ENCODE data around the gene SLC22A16. TPM values are rescaled to one million over a fixed set of nuclear protein-coding genes. Genes with fewer than 3 reads are reported as not detected.

SLC22A16 gene
- total and polyA plus RNA-seq, 2 of the 8 experiments (the other 6 are each of a cell fraction or from before 2014, with no cell fraction given) = not detected

DNA sequence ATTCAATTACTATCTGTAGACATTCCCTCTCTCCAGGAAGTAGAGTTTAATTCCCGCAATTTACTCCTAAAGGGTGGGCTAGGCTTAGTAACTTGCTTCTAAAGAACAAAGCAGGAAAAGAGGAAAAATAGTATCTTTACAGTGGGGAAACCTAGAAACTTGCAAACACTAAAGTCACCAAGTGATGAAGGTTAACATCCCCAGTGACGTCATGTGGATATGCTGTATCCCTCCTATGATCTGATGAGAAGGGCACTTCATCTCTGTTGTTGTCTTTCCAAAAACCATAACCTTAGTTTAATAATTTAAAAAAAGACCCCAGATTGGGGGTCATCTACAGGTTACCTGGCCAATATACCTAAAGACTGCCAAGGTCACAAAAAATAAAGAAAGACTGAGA is 17.3 kb downstream of the SLC22A16 start:
- H3K56ac ChIP-seq (replicated peaks; ENCODE audit: insufficient read length, low read depth, low read length) = no peak overlapping the region
- no peaks in the 10 kb centered on the region for H3K79me1 ChIP-seq (ENCODE audit: low read depth, low read length)
- no peaks in the 10 kb centered on the region for H3K4me1 ChIP-seq (replicated peaks in 1 of 4; ENCODE audit: control insufficient read depth in 3 of 4, insufficient read depth in 4 of 4, low read length in 3 of 4)
- H3K79me2 ChIP-seq (ENCODE audit: control insufficient read depth in 1 of 2, insufficient read depth in 2 of 2, low read length in 2 of 2) = no peaks in the 10 kb centered on the region
- no peak overlapping the region for H3K27ac ChIP-seq (ENCODE audit: low read depth, low read length)
- peaks cover 0 to 7% of the 10 kb centered on the region in 2 experiments; a peak in 3 of 4 replicates for H3K9me3 ChIP-seq (ENCODE audit: insufficient read depth in 2 of 2, low read depth in 1 of 2, low read length in 1 of 2)
- no peak overlapping the region for H2BK120ac ChIP-seq (replicated peaks; ENCODE audit: low read depth, low read length)
- no peak overlapping the region for H3K4ac ChIP-seq (replicated peaks; ENCODE audit: insufficient read length, low read depth, low read length)
- no peak overlapping the region for H3K4me3 ChIP-seq (ENCODE audit: extremely low read depth in 1 of 4, insufficient read depth in 2 of 4, low read depth in 3 of 4, low read length in 4 of 4)
- DNase-seq (ENCODE audit: low read depth in 1 of 2, low spot score in 2 of 2) (no peak), FAIRE-seq (no peak)
- no peak overlapping the region for H2BK20ac ChIP-seq (ENCODE audit: low read length)
- no peak overlapping the region for H4K5ac ChIP-seq (ENCODE audit: insufficient read length, low read depth, low read length)
- WGBS, 2 experiments (ENCODE audit: extremely low coverage in 1 of 2, insufficient coverage in 1 of 2, insufficient read length in 1 of 2, insufficient replicate concordance in 2 of 2, low coverage in 1 of 2, low lambda C conversion rate in 2 of 2, missing lambda C conversion rate in 1 of 2) = 83% methylated on average over 2 of the region's 2 CpGs; no CpG with 5 or more reads in 1 of the 2 experiments
- H2BK15ac ChIP-seq (ENCODE audit: low read length) = no peak overlapping the region
- TF ChIP-seq SP4 (IDR thresholded peaks at IDR 0.05; ENCODE audit: low read length) = no peak
- TF ChIP-seq TAF1 (IDR thresholded peaks at IDR 0.05; ENCODE audit: low read depth, low read length) = no peak
- TF ChIP-seq KDM5A (IDR thresholded peaks at IDR 0.05; ENCODE audit: low read length) = no peak
- TF ChIP-seq MAFK (IDR thresholded peaks at IDR 0.05; ENCODE audit: low read depth, low read length) = no peak
- no peak for TF ChIP-seq EGR1 (IDR thresholded peaks at IDR 0.05; ENCODE audit: borderline replicate concordance, low read depth, low read length)
- no peak for TF ChIP-seq HDAC2 (IDR thresholded peaks at IDR 0.05; ENCODE audit: borderline replicate concordance in 1 of 2, low read depth in 2 of 2, low read length in 2 of 2)
- TF ChIP-seq TCF12 (IDR thresholded peaks at IDR 0.05; ENCODE audit: low read depth, low read length) = no peak
- TF ChIP-seq, protein P1, sequence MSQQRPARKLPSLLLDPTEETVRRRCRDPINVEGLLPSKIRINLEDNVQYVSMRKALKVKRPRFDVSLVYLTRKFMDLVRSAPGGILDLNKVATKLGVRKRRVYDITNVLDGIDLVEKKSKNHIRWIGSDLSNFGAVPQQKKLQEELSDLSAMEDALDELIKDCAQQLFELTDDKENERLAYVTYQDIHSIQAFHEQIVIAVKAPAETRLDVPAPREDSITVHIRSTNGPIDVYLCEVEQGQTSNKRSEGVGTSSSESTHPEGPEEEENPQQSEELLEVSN (IDR thresholded peaks at IDR 0.05) = no peak
- no peak for TF ChIP-seq ASH2L (IDR thresholded peaks at IDR 0.05; ENCODE audit: low read length)
- TF ChIP-seq, protein P2, sequence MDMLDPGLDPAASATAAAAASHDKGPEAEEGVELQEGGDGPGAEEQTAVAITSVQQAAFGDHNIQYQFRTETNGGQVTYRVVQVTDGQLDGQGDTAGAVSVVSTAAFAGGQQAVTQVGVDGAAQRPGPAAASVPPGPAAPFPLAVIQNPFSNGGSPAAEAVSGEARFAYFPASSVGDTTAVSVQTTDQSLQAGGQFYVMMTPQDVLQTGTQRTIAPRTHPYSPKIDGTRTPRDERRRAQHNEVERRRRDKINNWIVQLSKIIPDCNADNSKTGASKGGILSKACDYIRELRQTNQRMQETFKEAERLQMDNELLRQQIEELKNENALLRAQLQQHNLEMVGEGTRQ (IDR thresholded peaks at IDR 0.05; ENCODE audit: low read length) = no peak
- no peak overlapping the region for H3K9ac ChIP-seq (replicated peaks in 1 of 4; ENCODE audit: extremely low read depth in 1 of 4, low read depth in 3 of 4, low read length in 3 of 4)
- no peak overlapping the region for H3K23ac ChIP-seq (ENCODE audit: insufficient read length)
- CTCF ChIA-PET (ENCODE audit: partially characterized antibody) = interaction anchor here (0.7 to 1.3 kb wide), 3 partner anchors 9 to 46 kb away, joined by 3 to 4 read pairs (median 3); no protein-coding TSS in a partner anchor
- H4K8ac ChIP-seq (ENCODE audit: extremely low read depth, insufficient read depth, low read length) = no peak overlapping the region
- no peak overlapping the region for H2BK5ac ChIP-seq (ENCODE audit: low read depth, low read length)
- H3K23me2 ChIP-seq (ENCODE audit: low read depth, low read length) = no peaks in the 10 kb centered on the region
- no peak overlapping the region for H4K91ac ChIP-seq (replicated peaks; ENCODE audit: insufficient read length, low read length)
- no peak overlapping the region for H2BK12ac ChIP-seq (ENCODE audit: low read depth, low read length)
- no peak overlapping the region for H3K14ac ChIP-seq (ENCODE audit: insufficient read length)
- no peak overlapping the region for H3K4me2 ChIP-seq (ENCODE audit: insufficient read depth in 1 of 2, low read depth in 2 of 2, low read length in 2 of 2)
- no peak overlapping the region for H2AFZ ChIP-seq (ENCODE audit: low read length)
- H3K36me3 ChIP-seq (ENCODE audit: control insufficient read depth in 2 of 4, insufficient read depth in 4 of 4, low read length in 3 of 4) = no peaks in the 10 kb centered on the region
- no peaks in the 10 kb centered on the region for H3K27me3 ChIP-seq (replicated peaks in 1 of 4; ENCODE audit: control insufficient read depth in 3 of 4, extremely low read depth in 1 of 4, insufficient read depth in 3 of 4, low read length in 3 of 4)
- H2AK5ac ChIP-seq (ENCODE audit: low read depth, low read length) = no peak overlapping the region
- POLR2A ChIA-PET (ENCODE audit: partially characterized antibody) = no interaction called here
- no peaks in the 10 kb centered on the region for H4K20me1 ChIP-seq (replicated peaks in 1 of 2; ENCODE audit: control insufficient read depth in 1 of 2, insufficient read depth in 2 of 2, low read length in 2 of 2)
- no peak overlapping the region for H3K18ac ChIP-seq (ENCODE audit: extremely low read depth, low read length)
